Spleen (tissue), 7 donors: Measurements from ENCODE around the gene SRPK2.
A peak's percentile ranks its signal among the peaks of the same experiment; 100 is the strongest.

Source experiments
- POLR2A ChIP-seq, 3 donors: fragments of 450-650 bp; IDR thresholded peaks; one replicate each; pipeline ENCODE4 v1.5.1; 2017; ENCODE audit warnings: antibody characterized with exemption in 3 of 3, mild to moderate bottlenecking in 1 of 3
- TF ChIP-seq, protein P1 (sequence below), 11 experiments: fragments of 200-600 bp in 7 of 11; fragments of 450-650 bp in 4 of 11; sonication (generic) in 4 of 11; IDR thresholded peaks in 8 of 11; conservative IDR thresholded peaks in 3 of 11; 1 replicate in 7 of 11; 2 replicates in 4 of 11; pipeline versions ENCODE4 v1.4.0 to v1.8.0; 2016 to 2021; ENCODE audit warnings: antibody characterized with exemption in 11 of 11, inconsistent platforms in 4 of 11, mild to moderate bottlenecking in 1 of 11
- donor health status: DM: no; HTN: no; CAD: no; lungs with moderate emphysema.
- donor health status: DM: no; HTN: no; CAD: no.
- donor health status: DM: no; HTN: no; CAD: no.

DNA sequence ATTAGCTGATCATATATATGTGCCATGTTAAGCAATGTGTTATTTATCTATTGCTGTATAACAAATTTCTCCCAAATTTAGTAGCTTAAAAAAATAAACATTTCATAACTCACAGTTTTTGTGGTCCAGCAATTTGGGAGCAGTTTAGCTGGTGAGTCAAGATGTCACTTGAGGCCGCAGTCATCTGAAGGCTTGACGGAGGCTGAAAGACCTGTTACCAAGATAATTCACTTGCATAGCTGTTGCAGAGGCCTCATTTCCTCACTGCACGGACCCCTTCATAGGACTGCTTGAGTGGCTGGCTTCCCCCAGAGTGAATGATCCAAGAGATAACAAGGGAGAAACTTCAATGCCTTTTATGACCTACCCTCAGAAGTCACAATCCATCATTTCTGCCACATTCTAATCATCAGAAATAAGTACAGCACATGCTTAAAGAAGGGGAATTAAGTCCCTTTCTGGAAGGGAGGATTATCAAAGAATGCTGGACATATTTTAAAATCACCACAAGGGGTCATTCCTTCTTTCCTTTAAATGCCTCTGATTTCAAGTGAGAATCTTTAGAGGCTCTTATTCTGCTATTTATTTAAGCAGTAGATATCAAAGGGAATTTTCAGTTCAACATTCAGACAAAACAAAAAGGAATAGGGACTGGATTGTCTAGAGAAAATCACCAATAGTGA lies 10.5 kb upstream of the SRPK2 start:
- TF ChIP-seq, protein P1, sequence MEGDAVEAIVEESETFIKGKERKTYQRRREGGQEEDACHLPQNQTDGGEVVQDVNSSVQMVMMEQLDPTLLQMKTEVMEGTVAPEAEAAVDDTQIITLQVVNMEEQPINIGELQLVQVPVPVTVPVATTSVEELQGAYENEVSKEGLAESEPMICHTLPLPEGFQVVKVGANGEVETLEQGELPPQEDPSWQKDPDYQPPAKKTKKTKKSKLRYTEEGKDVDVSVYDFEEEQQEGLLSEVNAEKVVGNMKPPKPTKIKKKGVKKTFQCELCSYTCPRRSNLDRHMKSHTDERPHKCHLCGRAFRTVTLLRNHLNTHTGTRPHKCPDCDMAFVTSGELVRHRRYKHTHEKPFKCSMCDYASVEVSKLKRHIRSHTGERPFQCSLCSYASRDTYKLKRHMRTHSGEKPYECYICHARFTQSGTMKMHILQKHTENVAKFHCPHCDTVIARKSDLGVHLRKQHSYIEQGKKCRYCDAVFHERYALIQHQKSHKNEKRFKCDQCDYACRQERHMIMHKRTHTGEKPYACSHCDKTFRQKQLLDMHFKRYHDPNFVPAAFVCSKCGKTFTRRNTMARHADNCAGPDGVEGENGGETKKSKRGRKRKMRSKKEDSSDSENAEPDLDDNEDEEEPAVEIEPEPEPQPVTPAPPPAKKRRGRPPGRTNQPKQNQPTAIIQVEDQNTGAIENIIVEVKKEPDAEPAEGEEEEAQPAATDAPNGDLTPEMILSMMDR (IDR thresholded peaks at IDR 0.05 in 8 of 11, conservative IDR thresholded peaks at IDR 0.05 in 3 of 11), result peak in 5 of 11 experiments; percentile 6 to 48 (median 22)
- TF ChIP-seq POLR2A (IDR thresholded peaks at IDR 0.05), result no peak
